Activated naive CD8-positive, alpha-beta T cell treated with anti-CD3 and anti-CD28 coated beads, Interleukin-2, amount 10 ng/mL, durations not matched to agents 7 days and 5 days (primary cell): Measurements from ENCODE around the gene PDE5A. TPM values are rescaled to one million over a fixed set of nuclear protein-coding genes. Genes with fewer than 3 reads are reported as not detected.
"Not testable (repeated sequence)": the region's sequence is repeated elsewhere in the genome, so short reads cannot be mapped to it uniquely, and the experiment has no call there.

Source experiments
- ATAC-seq: fragments of 150-1000 bp; cut with Tn5 transposase; one replicate; pipeline ENCODE4 v1.10.0; 2021; ENCODE audit warnings: low read depth, moderate library complexity
- POLR2A ChIA-PET: fragments of 350-600 bp; sonication (Branson Sonifier 250); formaldehyde crosslinking; loops from one replicate; lab custom pipeline; 2021; ENCODE audit warnings: antibody characterized with exemption; lab: Charles Lee
- DNase-seq: peaks from one replicate; pipeline ENCODE4 v3.0.0; 2021
- H3K27ac Mint-ChIP-seq: one replicate; pipeline ENCODE4 v1.8.0; 2022; ENCODE audit warnings: mild to moderate bottlenecking, mixed read lengths
- H3K27me3 Mint-ChIP-seq: one replicate; pipeline ENCODE4 v1.8.0; 2022; ENCODE audit warnings: mild to moderate bottlenecking, moderate library complexity, mixed read lengths
- H3K36me3 Mint-ChIP-seq: one replicate; pipeline ENCODE4 v1.8.0; 2021; ENCODE audit warnings: mild to moderate bottlenecking, mixed read lengths
- H3K4me1 Mint-ChIP-seq: one replicate; pipeline ENCODE4 v1.8.0; 2021; ENCODE audit warnings: mixed read lengths
- H3K4me3 Mint-ChIP-seq: one replicate; pipeline ENCODE4 v1.8.0; 2022; ENCODE audit warnings: mild to moderate bottlenecking, moderate library complexity, mixed read lengths
- H3K9me3 Mint-ChIP-seq: one replicate; pipeline ENCODE4 v1.8.0; 2021; ENCODE audit warnings: mixed read lengths
- total RNA-seq, 2 experiments: library from RNA; stranded (reverse); gene quantifications; one replicate each; pipeline ENCODE4 v1.2.3, GENCODE V29; 2021

Gene PDE5A
- total RNA-seq, 2 experiments from 2014 or later = 0.82 to 1.4 TPM

- H3K9me3 Mint-ChIP-seq, H3K4me3 Mint-ChIP-seq, DNase-seq, H3K27ac Mint-ChIP-seq, H3K36me3 Mint-ChIP-seq, ATAC-seq, POLR2A ChIA-PET, H3K27me3 Mint-ChIP-seq, H3K4me1 Mint-ChIP-seq: not testable (repeated sequence)
These were observed 178.8 kb downstream of the PDE5A start for GRCh38 chr4:119449851-119450250.
